Glutamatergic neuron (in vitro differentiated cells): Measurements from ENCODE around the gene MICAL3. TPM values are rescaled to one million over a fixed set of nuclear protein-coding genes. Genes with fewer than 3 reads are reported as not detected.

Experiments
- DNase-seq: peaks from one replicate; pipeline ENCODE4 v3.0.0; 2022
- H3K27ac Mint-ChIP-seq: one replicate; pipeline ENCODE4 v1.8.0; 2020; ENCODE audit warnings: mild to moderate bottlenecking, mixed read lengths, inconsistent platforms; ENCODE audit not compliant: unreplicated experiment
- H3K27me3 Mint-ChIP-seq: one replicate; pipeline ENCODE4 v1.8.0; 2020; ENCODE audit warnings: mild to moderate bottlenecking, moderate library complexity, mixed read lengths, inconsistent platforms; ENCODE audit not compliant: unreplicated experiment
- H3K36me3 Mint-ChIP-seq: one replicate; pipeline ENCODE4 v1.8.0; 2020; ENCODE audit warnings: mild to moderate bottlenecking, mixed read lengths, inconsistent platforms; ENCODE audit not compliant: unreplicated experiment
- H3K4me1 Mint-ChIP-seq: one replicate; pipeline ENCODE4 v1.8.0; 2020; ENCODE audit warnings: mild to moderate bottlenecking, low read depth, mixed read lengths, inconsistent platforms; ENCODE audit not compliant: unreplicated experiment
- H3K4me3 Mint-ChIP-seq: one replicate; pipeline ENCODE4 v1.8.0; 2020; ENCODE audit warnings: mild to moderate bottlenecking, mixed read lengths, inconsistent platforms; ENCODE audit not compliant: unreplicated experiment
- H3K9me3 Mint-ChIP-seq: one replicate; pipeline ENCODE4 v1.8.0; 2020; ENCODE audit warnings: mild to moderate bottlenecking, moderate library complexity, mixed read lengths, inconsistent platforms; ENCODE audit not compliant: unreplicated experiment
- CTCF ChIP-seq: fragments of 200-600 bp; sonication (generic); IDR thresholded peaks from one replicate; pipeline ENCODE4 v1.5.0; 2021; ENCODE audit not compliant: partially characterized antibody, unreplicated experiment
- total RNA-seq: library from RNA; stranded (reverse); fragmentation: NEBNext Ultra II Directional; extraction: Animal tissue kit (Norgen Biotek cat#: 25700); gene quantifications from one replicate; pipeline ENCODE4 v1.2.1, GENCODE V29; 2021; ENCODE audit not compliant: unreplicated experiment

Gene MICAL3
- total RNA-seq, 1 donor from 2014 or later: 132 TPM

- Mint-ChIP-seq H3K4me3 (no peak overlapping the region), H3K9me3 (peaks cover 6% of the 10 kb centered on the region), H3K27ac (no peak overlapping the region), H3K27me3 (peaks cover 10% of the 10 kb centered on the region), H3K36me3 (peaks cover 5% of the 10 kb centered on the region), H3K4me1 (peaks cover 2% of the 10 kb centered on the region)
- DNase-seq: no peak
- no peak for TF ChIP-seq CTCF
These were observed 38.9 kb upstream of the MICAL3 start for GRCh38 chr22:18063306-18063705.

GRCh38 chr22:18062421-18062820 is 38.1 kb upstream of the MICAL3 start:
- no peak overlapping the region for H3K4me3 Mint-ChIP-seq
- no peak for DNase-seq
- peaks cover 10% of the 10 kb centered on the region for H3K27me3 Mint-ChIP-seq
- no peak for TF ChIP-seq CTCF
- peaks cover 2% of the 10 kb centered on the region for H3K4me1 Mint-ChIP-seq
- H3K36me3 Mint-ChIP-seq: peaks cover 5% of the 10 kb centered on the region
- H3K27ac Mint-ChIP-seq: no peak overlapping the region
- H3K9me3 Mint-ChIP-seq: peaks cover 6% of the 10 kb centered on the region

- Mint-ChIP-seq H3K9me3 (peaks cover 7% of the 10 kb centered on the region), H3K27me3 (peaks cover 12% of the 10 kb centered on the region), H3K36me3 (peaks cover 5% of the 10 kb centered on the region), H3K27ac (no peak overlapping the region), H3K4me1 (peaks cover 6% of the 10 kb centered on the region), H3K4me3 (no peak overlapping the region)
- no peak for TF ChIP-seq CTCF
- no peak for DNase-seq
These were observed 36.6 kb upstream of the MICAL3 start for GRCh38 chr22:18060646-18061620.

- Mint-ChIP-seq H3K36me3 (peaks cover 3% of the 10 kb centered on the region), H3K9me3 (peaks cover 8% of the 10 kb centered on the region), H3K4me3 (no peak overlapping the region), H3K4me1 (peaks cover 4% of the 10 kb centered on the region), H3K27ac (no peak overlapping the region), H3K27me3 (peaks cover 14% of the 10 kb centered on the region)
- no peak for DNase-seq
- no peak for TF ChIP-seq CTCF
These were observed 35.6 kb upstream of the MICAL3 start for GRCh38 chr22:18059991-18060390.

GRCh38 chr22:18059473-18059872 is 35.1 kb upstream of the MICAL3 start:
- DNase-seq: no peak
- H3K36me3 Mint-ChIP-seq: peaks cover 3% of the 10 kb centered on the region
- peaks cover 3% of the 10 kb centered on the region for H3K4me1 Mint-ChIP-seq

More at GRCh38 chr22:18059473-18059872, 35.1 kb upstream of the MICAL3 start:
- Mint-ChIP-seq H3K27ac (no peak overlapping the region), H3K4me3 (no peak overlapping the region), H3K27me3 (peaks cover 10% of the 10 kb centered on the region), H3K9me3 (peaks cover 5% of the 10 kb centered on the region)
- no peak for TF ChIP-seq CTCF
